GM18517 (cell line): ENCODE results near the gene CDH22.

Source experiments
- ATAC-seq: cut with Tn5 transposase; IDR thresholded peaks from one replicate; pipeline ENCODE4 v1.9.1; 2021; ENCODE audit warnings: mild to moderate bottlenecking, moderate library complexity; ENCODE audit not compliant: unreplicated experiment

Gene CDH22

DNA sequence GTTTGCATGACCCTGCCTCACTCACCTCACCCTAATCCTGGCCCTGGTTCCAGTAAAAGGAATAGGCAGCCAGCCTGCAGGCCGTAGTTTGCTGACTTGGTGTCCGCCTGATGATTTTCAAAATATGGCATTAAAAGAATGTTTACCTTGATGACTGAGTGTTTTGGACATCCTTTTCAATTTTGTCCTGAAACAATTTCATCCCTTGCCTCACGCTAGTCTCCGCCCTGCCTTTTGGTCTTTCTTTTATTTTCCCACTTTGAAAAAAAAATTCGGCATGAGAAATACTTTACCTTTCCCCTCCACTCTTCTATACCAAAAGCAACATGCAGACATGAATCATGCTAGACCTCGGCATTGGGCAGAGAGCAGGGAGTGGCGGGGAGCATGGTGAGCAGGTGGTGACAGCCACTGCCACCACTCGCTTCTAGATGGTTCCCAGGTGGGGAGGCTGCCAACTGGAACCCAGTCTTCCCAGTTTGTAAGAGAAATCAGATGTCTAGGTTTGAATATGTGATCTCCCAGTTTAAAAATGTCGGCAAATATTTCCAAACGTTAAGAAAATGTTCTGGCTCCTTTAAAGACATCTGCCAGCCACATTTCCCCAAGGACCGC is 180.8 kb downstream of the CDH22 start:
- ATAC-seq: no peak

DNA sequence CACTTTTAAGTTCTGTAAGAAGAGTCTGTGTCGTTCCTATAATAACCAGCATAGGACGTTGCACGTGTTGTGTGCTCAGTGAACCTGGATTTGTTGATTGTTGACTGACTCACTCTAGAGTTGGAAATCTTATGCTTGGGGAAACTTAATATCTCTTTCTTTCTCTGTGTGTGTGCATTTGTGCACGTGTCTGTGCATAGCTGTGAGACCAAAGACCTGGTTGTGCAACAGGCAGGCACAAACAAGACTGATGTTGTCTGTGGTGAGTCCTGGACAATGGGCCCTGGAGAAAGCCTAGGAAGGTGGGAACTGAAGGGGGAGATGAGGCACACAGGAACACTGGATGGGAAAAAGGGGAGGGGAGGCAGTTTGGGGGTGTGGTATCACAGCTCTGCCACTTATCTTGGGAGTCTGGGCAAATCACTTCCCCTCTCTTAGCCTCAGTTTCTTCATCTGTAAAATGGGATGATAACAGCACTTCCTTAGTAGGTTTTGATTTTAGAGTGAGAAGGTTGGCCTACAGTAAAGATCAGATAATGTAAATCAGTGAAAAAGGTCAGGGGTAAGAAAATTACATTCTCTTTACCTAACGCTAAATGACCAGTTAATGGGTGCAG is 181.8 kb downstream of the CDH22 start:
- ATAC-seq: no peak
